M059J (cell line): Measurements from ENCODE around the gene RAMP3. TPM values are rescaled to one million over a fixed set of nuclear protein-coding genes. Genes with fewer than 3 reads are reported as not detected.
A peak's percentile ranks its signal among the peaks of the same experiment; 100 is the strongest.
"Not testable (repeated sequence)": the region's sequence is repeated elsewhere in the genome, so short reads cannot be mapped to it uniquely, and the experiment has no call there.

Experiments
- DNase-seq: peaks from one replicate; pipeline ENCODE4 v3.0.0-alpha.2; 2012; ENCODE audit warnings: low read depth
- total RNA-seq: library from RNA; depleted of rRNA; stranded (reverse); fragments of >200 nt; shearing (Covaris generic); gene quantifications from 2 replicates; pipeline ENCODE4 v1.2.3, GENCODE V29; 2014; rRNA removed

Gene RAMP3
- 0.66 and 1.7 TPM in 2 replicates for total RNA-seq

- DNase-seq: no peak
These were observed at the start of gene RAMP3 for GRCh38 chr7:45157653-45158401. Gene RAMP3, plus strand, starts transcription at chr7:45157791. Its CDS starts 38 bp downstream, at chr7:45157829.

- no peak for DNase-seq
These were observed 48.7 kb upstream of the RAMP3 start for GRCh38 chr7:45108863-45109262.

- peak; percentile 94 for DNase-seq
These were observed 46.0 kb upstream of the RAMP3 start, which contains the start of gene TBRG4 for GRCh38 chr7:45111298-45112223. Gene TBRG4, minus strand, starts transcription at chr7:45111697. Its CDS starts 2,460 bp downstream, at chr7:45109237.

GRCh38 chr7:45112648-45113047, 44.9 kb upstream of the RAMP3 start:
- peak; percentile 37 for DNase-seq

GRCh38 chr7:45114257-45114656, 43.3 kb upstream of the RAMP3 start:
- not testable (repeated sequence) for DNase-seq

- DNase-seq: no peak
These were observed 42.7 kb upstream of the RAMP3 start for GRCh38 chr7:45114926-45115325.

- no peak for DNase-seq
These were observed 41.5 kb upstream of the RAMP3 start for GRCh38 chr7:45116048-45116447.

- DNase-seq: no peak
These were observed 40.0 kb upstream of the RAMP3 start for GRCh38 chr7:45117582-45117981.

- no peak for DNase-seq
These were observed 39.3 kb upstream of the RAMP3 start for GRCh38 chr7:45118292-45118691.

GRCh38 chr7:45118889-45119331, 38.7 kb upstream of the RAMP3 start:
- DNase-seq: no peak

- no peak for DNase-seq
These were observed 38.0 kb upstream of the RAMP3 start for GRCh38 chr7:45119550-45119949.

GRCh38 chr7:45122975-45123860, 34.4 kb upstream of the RAMP3 start:
- DNase-seq: no peak

- no peak for DNase-seq
These were observed 33.5 kb upstream of the RAMP3 start for GRCh38 chr7:45123913-45124710.

- no peak for DNase-seq
These were observed 32.2 kb upstream of the RAMP3 start for GRCh38 chr7:45125193-45125904.

GRCh38 chr7:45126201-45126600, 31.4 kb upstream of the RAMP3 start:
- DNase-seq: no peak

- DNase-seq: no peak
These were observed 30.7 kb upstream of the RAMP3 start for GRCh38 chr7:45126920-45127319.

GRCh38 chr7:45129181-45129800, 28.3 kb upstream of the RAMP3 start:
- DNase-seq: no peak

GRCh38 chr7:45129906-45130305, 27.7 kb upstream of the RAMP3 start:
- DNase-seq: no peak

GRCh38 chr7:45130910-45131309, 26.7 kb upstream of the RAMP3 start:
- DNase-seq: no peak

- DNase-seq: no peak
These were observed 25.7 kb upstream of the RAMP3 start for GRCh38 chr7:45131891-45132290.
